SK-N-SH (cell line): Measurements from ENCODE around the gene BTBD9. TPM values are rescaled to one million over a fixed set of nuclear protein-coding genes. Genes with fewer than 3 reads are reported as not detected.

Source experiments
- CTCF ChIA-PET: fragments of 300-600, 350-600 bp; formaldehyde crosslinking; extraction: SDS; loops from one replicate; lab custom pipeline; 2021; lab: Yijun Ruan, JAX
- POLR2A ChIA-PET: fragments of 350-600 bp; sonication (Branson Sonifier 250); formaldehyde crosslinking; extraction: SDS; loops from one replicate; lab custom pipeline; 2020; ENCODE audit warnings: antibody characterized with exemption, inconsistent platforms; lab: Yijun Ruan, JAX
- DNase-seq: peaks from one replicate; pipeline ENCODE4 v3.0.0; 2012
- H2AFZ ChIP-seq: fragments of 200-600 bp; sonication (generic); 2 replicates; pipeline ENCODE4 v1.8.1; 2016; ENCODE audit warnings: antibody characterized with exemption, mild to moderate bottlenecking, low read depth
- H3F3A ChIP-seq: fragments of 200-600 bp; sonication (generic); replicated peaks from 2 replicates; pipeline ENCODE3; 2016; ENCODE audit warnings: antibody characterized with exemption, mild to moderate bottlenecking; ENCODE audit not compliant: insufficient read depth
- H3K27ac ChIP-seq, 2 experiments: fragments of 200-500 bp in 1 of 2; fragments of 200-600 bp in 1 of 2; sonication (Bioruptor generic) in 1 of 2; sonication (generic), shearing (Covaris generic) in 1 of 2; 2 replicates each; pipeline versions ENCODE4 v1.5.1 to v1.6.1; 2014 to 2016; ENCODE audit warnings: low read depth in 2 of 2, inconsistent platforms in 1 of 2, low read length in 1 of 2, mild to moderate bottlenecking in 1 of 2, mixed read lengths in 1 of 2
- H3K27me3 ChIP-seq: fragments of 200-600 bp; sonication (generic), shearing (Covaris generic); 2 replicates; pipeline ENCODE4 v1.6.1; 2016; ENCODE audit warnings: mixed run types; ENCODE audit not compliant: insufficient read depth
- H3K36me3 ChIP-seq, 2 experiments: fragments of 200-500 bp in 1 of 2; fragments of 200-600 bp in 1 of 2; sonication (Bioruptor generic) in 1 of 2; sonication (generic) in 1 of 2; replicated peaks in 1 of 2; 2 replicates each; pipeline versions ENCODE3 to v1.5.1; 2014 to 2016; ENCODE audit warnings: low read length in 1 of 2, mild to moderate bottlenecking in 1 of 2; ENCODE audit not compliant: insufficient read depth in 2 of 2, control insufficient read depth in 1 of 2
- H3K4me1 ChIP-seq, 2 experiments: fragments of 200-500 bp in 1 of 2; fragments of 200-600 bp in 1 of 2; sonication (Bioruptor generic) in 1 of 2; sonication (generic), shearing (Covaris generic) in 1 of 2; 2 replicates each; pipeline versions ENCODE4 v1.5.1 to v1.6.1; 2014 to 2016; ENCODE audit warnings: low read depth in 1 of 2, low read length in 1 of 2, mixed run types in 1 of 2; ENCODE audit not compliant: insufficient read depth in 2 of 2, control insufficient read depth in 1 of 2
- H3K4me2 ChIP-seq: fragments of 200-600 bp; sonication (generic), shearing (Covaris generic); 2 replicates; pipeline ENCODE4 v1.6.1; 2017; ENCODE audit warnings: mixed run types
- H3K4me3 ChIP-seq, 2 experiments: fragments of 200-500 bp in 1 of 2; fragments of 200-600 bp in 1 of 2; sonication (Bioruptor generic) in 1 of 2; sonication (generic), shearing (Covaris generic) in 1 of 2; 2 replicates each; pipeline versions ENCODE4 v1.5.1 to v1.8.1; 2014 to 2016; ENCODE audit warnings: low read depth in 2 of 2, inconsistent platforms in 1 of 2, low read length in 1 of 2, mild to moderate bottlenecking in 1 of 2, mixed read lengths in 1 of 2, moderate library complexity in 1 of 2
- H3K79me2 ChIP-seq: fragments of 200-600 bp; sonication (generic); 2 replicates; pipeline ENCODE4 v1.8.1; 2017; ENCODE audit warnings: mild to moderate bottlenecking; ENCODE audit not compliant: insufficient read depth
- H3K9ac ChIP-seq: fragments of 200-600 bp; sonication (generic); 2 replicates; pipeline ENCODE4 v1.6.1; 2017; ENCODE audit warnings: mixed run types
- H3K9me2 ChIP-seq: fragments of 200-600 bp; sonication (generic); 2 replicates; pipeline ENCODE4 v1.6.1; 2017; ENCODE audit warnings: mixed run types
- H3K9me3 ChIP-seq: fragments of 200-600 bp; sonication (generic); 2 replicates; pipeline ENCODE4 v1.6.1; 2017; ENCODE audit warnings: mixed run types, mild to moderate bottlenecking, moderate library complexity
- H4K20me1 ChIP-seq: fragments of 200-600 bp; sonication (generic); 2 replicates; pipeline ENCODE4 v1.6.1; 2017; ENCODE audit warnings: mild to moderate bottlenecking, mixed run types; ENCODE audit not compliant: insufficient read depth
- ELF1 ChIP-seq: IDR thresholded peaks from 2 replicates; pipeline ENCODE4 v1.4.0; 2012
- EP300 ChIP-seq, 2 experiments: IDR thresholded peaks; 2 replicates each; pipeline versions ENCODE4 v1.4.0 to v1.6.1; 2012; ENCODE audit warnings: borderline replicate concordance in 1 of 2, low read depth in 1 of 2, low read length in 1 of 2
- FOXJ3 ChIP-seq: sonication (generic); formaldehyde crosslinking; IDR thresholded peaks from 2 replicates; pipeline ENCODE4 v1.5.1; 2020; ENCODE audit warnings: mild to moderate bottlenecking, missing genetic modification reagents
- GATA2 ChIP-seq: sonication (generic); formaldehyde crosslinking; IDR thresholded peaks from 2 replicates; pipeline ENCODE4 v1.5.0; 2020; ENCODE audit warnings: mild to moderate bottlenecking, missing genetic modification reagents
- IRF3 ChIP-seq: fragments of 150-350 bp; IDR thresholded peaks from 2 replicates; pipeline ENCODE4 v1.6.1; 2016; ENCODE audit warnings: mild to moderate bottlenecking, low read depth, low read length
- JUND ChIP-seq: IDR thresholded peaks from 2 replicates; pipeline ENCODE4 v1.4.0; 2012
- MXI1 ChIP-seq: IDR thresholded peaks from 2 replicates; pipeline ENCODE4 v1.6.1; 2012; ENCODE audit warnings: mild to moderate bottlenecking, low read depth, low read length, improper control_type of control experiment
- NRF1 ChIP-seq: IDR thresholded peaks from 2 replicates; pipeline ENCODE4 v1.6.1; 2012; ENCODE audit warnings: low read depth, mild to moderate bottlenecking, low read length
- REST ChIP-seq: IDR thresholded peaks from 2 replicates; pipeline ENCODE4 v1.6.1; 2012; ENCODE audit warnings: mild to moderate bottlenecking, low read depth, low read length, moderate library complexity
- RXRA ChIP-seq: IDR thresholded peaks from 2 replicates; pipeline ENCODE4 v1.4.0; 2012; ENCODE audit warnings: low read depth, mild to moderate bottlenecking, borderline replicate concordance
- TAF1 ChIP-seq: IDR thresholded peaks from 2 replicates; pipeline ENCODE4 v1.6.1; 2012; ENCODE audit warnings: low read depth, mild to moderate bottlenecking, low read length, moderate library complexity, borderline replicate concordance
- TCF12 ChIP-seq: IDR thresholded peaks from 2 replicates; pipeline ENCODE4 v1.4.0; 2012
- USF1 ChIP-seq: IDR thresholded peaks from 2 replicates; pipeline ENCODE4 v1.4.0; 2012; ENCODE audit warnings: low read depth, borderline replicate concordance
- ZBTB33 ChIP-seq: IDR thresholded peaks from 2 replicates; pipeline ENCODE4 v1.4.0; 2012; ENCODE audit warnings: low read depth, borderline replicate concordance
- WGBS: methylation state at CpG from one replicate; pipeline ENCODE4 v1.1.6; 2017; ENCODE audit warnings: low lambda C conversion rate; 5-methylcytosine and 5-hydroxymethylcytosine counted together
- polyA plus RNA-seq, 3 experiments: library from polyadenylated mRNA; depleted of rRNA; stranded (reverse); fragments of >200 nt; gene quantifications; 2 replicates each; pipeline ENCODE4 v1.2.3, GENCODE V29; 2012

BTBD9 gene
- polyA plus RNA-seq, 1 of the 3 experiments (the other 2 are of a cell fraction) = 2.2 TPM

- no peak overlapping the region for H2AFZ ChIP-seq
- CTCF ChIA-PET = no interaction called here
- POLR2A ChIA-PET = no interaction called here
- H3K9me2 ChIP-seq = no peaks in the 10 kb centered on the region
- H3K4me3 ChIP-seq = no peak overlapping the region
- H3K79me2 ChIP-seq = no peaks in the 10 kb centered on the region
- no peak overlapping the region for H3K9ac ChIP-seq
- DNase-seq = no peak
- no peak overlapping the region for H3K4me2 ChIP-seq
- no peaks in the 10 kb centered on the region for H4K20me1 ChIP-seq
- H3F3A ChIP-seq = no peaks in the 10 kb centered on the region
- no peaks in the 10 kb centered on the region for H3K9me3 ChIP-seq
- WGBS = 100% methylated on average over 1 of the region's 1 CpG
- H3K4me1 ChIP-seq = peaks cover 8 to 10% of the 10 kb centered on the region in 2 experiments; a peak in 3 of 4 replicates
- H3K27me3 ChIP-seq = no peaks in the 10 kb centered on the region
- no peaks in the 10 kb centered on the region for H3K36me3 ChIP-seq
- TF ChIP-seq RXRA = no peak
- TF ChIP-seq NRF1 = no peak
- TF ChIP-seq EP300 (IDR thresholded peaks at IDR 0.05; ENCODE audit: borderline replicate concordance in 1 of 2, low read depth in 1 of 2, low read length in 1 of 2) = no peak
- TF ChIP-seq IRF3 = no peak
- TF ChIP-seq JUND = no peak
- no peak for TF ChIP-seq REST
- TF ChIP-seq ZBTB33 = no peak
- no peak for TF ChIP-seq TCF12
- TF ChIP-seq USF1 = no peak
- no peak for TF ChIP-seq FOXJ3
- TF ChIP-seq GATA2 (CRISPR knock-in tag) = no peak
- no peak for TF ChIP-seq TAF1
- no peak for TF ChIP-seq MXI1
- no peak for TF ChIP-seq ELF1
- H3K27ac ChIP-seq = no peak overlapping the region
These were observed 337.6 kb downstream of the BTBD9 start for GRCh38 chr6:38302081-38302480.
